Astrocyte (in vitro differentiated cells and primary cell): Measurements from ENCODE around the gene FBLIM1.

Experiments
- CTCF ChIP-seq: IDR thresholded peaks from 2 replicates; pipeline ENCODE4 v1.5.1; 2011; ENCODE audit warnings: low read depth, mild to moderate bottlenecking, inconsistent platforms, low read length, moderate library complexity; ENCODE audit not compliant: insufficient read depth
- EZH2 ChIP-seq: IDR thresholded peaks from 2 replicates; pipeline ENCODE4 v1.6.1; 2012; ENCODE audit warnings: mild to moderate bottlenecking, low read length, inconsistent platforms; ENCODE audit not compliant: insufficient read depth

GRCh38 chr1:15740924-15741850 is 17.4 kb upstream of the FBLIM1 start:
- peak; percentile 49 for TF ChIP-seq CTCF
- TF ChIP-seq EZH2, result no peak
